ENCODE data around the gene MYRF.

The MYRF gene

DNA sequence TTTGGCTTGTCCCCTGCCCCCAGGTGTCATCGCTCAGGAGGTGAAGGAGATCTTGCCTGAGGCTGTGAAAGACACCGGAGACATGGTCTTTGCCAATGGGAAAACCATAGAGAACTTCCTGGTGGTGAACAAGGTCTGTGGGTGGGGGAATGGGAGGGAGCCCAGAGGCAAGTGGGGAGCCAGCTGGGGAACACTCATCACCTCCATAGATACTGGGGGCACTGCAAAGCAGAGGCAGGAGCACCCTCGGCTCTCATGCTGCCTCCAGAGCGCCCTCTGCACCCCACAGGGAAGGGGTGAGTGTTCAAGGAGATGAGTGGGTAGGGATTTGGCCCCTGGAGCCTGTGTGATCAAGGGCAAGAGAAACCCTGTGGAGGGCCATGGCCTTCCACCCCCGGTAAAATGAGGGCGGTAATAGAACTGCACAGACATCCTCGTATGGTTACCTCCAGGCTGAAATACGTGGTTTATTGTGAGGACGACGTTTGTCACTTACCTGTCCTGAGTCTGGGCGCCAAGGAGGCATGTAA lies 26.0 kb downstream of the MYRF start:
- DNase-seq: no peak

DNA sequence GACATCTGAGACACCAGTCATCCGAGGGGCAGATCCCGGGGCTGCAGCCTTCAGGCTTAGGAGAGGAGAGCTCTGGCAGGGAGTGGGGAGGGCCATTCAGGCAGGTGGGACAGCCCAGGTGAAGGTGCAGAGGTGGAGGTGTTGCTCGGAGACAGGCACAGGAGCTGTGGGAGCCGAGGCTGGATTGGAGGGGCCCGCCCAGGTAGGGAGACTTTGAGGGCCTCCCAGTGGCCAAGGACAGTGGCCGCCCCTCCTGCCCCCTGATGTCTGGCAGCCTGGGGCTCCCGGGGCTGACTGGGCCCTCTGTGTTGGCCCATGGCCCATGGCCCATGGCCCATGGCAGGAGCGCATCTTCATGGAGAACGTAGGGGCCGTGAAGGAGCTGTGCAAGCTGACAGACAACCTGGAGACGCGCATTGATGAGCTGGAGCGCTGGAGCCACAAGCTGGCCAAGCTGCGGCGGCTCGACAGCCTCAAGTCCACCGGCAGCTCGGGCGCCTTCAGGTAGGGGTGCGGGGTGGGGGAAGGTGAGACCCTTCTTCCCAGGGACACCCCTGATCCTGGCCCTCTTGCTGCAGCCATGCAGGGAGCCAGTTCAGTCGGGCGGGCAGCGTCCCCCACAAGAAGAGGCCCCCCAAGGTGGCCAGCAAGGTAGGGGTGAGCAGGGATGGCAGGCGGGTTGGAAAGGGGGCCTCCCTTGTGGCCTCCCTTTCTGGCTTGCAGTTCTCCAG lies 26.6 kb downstream of the MYRF start:
- DNase-seq: no peak

DNA sequence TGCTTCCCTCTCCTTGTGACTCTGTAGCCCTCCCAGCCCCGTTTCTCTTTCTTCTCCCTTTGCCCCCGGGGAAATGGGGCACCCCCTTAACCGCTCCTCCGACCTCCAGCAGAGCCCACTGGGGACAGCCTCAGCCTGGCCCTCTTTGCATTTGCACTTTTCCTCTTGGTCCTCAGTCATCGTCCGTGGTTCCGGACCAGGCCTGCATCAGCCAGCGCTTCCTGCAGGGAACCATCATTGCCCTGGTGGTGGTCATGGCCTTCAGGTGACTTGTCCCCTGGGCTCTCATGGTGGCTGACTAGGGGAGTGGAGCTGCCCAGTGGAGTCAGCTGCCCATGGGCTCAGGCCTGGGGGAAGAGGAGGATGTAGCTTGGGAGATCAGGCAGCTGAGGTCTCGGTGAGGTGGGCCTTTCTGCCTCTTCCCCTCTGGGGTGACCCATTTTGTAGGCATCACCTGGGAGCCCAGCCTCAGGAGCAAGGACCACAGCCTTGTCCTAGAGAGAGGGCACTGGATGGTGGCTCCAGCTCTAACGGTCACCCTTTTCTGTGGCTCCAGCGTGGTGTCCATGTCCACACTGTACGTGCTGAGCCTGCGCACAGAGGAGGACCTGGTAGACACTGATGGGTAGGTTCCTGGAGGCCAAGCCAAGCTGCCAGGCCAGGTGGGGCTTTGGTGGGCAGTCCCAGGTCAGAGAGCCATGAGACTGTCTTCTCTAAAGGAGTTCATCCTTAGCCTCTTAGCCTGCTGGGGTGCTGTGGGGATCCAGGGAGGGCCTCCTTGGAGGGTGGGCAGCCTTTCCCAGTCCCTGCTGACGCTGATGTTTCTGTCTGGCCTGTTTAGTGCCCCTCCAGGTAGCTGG lies 27.5 kb downstream of the MYRF start:
- DNase-seq: no peak

DNA sequence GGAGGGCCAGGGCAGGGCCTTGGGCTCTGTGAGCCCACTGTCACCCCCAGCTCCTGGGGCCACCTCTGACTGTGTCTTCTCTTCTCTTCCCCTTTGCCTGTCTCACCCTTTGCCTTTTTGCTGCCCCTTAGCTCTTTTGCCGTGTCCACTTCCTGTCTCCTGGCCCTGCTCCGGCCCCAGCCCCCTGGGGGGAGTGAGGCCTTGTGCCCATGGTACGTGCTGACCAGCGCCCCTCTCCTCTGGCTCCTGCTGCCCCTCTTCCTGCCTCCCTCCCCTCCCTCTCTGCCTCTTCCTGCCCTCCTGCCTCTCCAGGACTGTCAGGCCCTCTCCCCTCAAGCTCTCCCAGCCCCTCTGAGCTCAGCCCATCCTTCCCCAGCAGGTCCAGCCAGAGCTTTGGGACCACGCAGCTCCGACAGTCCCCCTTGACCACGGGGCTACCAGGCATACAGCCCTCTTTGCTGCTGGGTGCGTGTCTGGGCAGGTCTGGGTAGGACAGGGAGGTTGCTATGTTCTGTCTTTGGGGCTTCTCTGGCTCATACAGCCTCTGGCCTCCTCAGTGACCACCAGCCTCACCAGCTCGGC lies 28.2 kb downstream of the MYRF start:
- no peak for DNase-seq

DNA sequence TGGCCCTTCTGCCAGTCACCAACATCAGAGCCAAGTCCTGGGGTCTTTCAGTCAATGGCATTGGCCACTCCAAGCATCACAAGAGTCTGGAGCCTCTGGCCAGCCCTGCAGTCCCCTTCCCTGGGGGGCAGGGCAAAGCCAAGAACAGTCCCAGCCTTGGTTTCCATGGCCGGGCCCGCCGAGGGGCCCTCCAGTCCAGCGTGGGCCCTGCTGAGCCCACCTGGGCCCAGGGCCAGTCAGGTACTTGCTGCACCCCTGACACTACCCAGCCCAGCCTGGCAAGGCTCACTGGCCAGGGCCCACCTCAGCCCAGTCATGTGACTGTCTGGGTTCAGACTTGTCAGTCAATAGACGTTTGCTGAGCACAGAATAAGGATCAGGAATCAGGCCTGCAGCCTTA lies 29.1 kb downstream of the MYRF start:
- DNase-seq: no peak

DNA sequence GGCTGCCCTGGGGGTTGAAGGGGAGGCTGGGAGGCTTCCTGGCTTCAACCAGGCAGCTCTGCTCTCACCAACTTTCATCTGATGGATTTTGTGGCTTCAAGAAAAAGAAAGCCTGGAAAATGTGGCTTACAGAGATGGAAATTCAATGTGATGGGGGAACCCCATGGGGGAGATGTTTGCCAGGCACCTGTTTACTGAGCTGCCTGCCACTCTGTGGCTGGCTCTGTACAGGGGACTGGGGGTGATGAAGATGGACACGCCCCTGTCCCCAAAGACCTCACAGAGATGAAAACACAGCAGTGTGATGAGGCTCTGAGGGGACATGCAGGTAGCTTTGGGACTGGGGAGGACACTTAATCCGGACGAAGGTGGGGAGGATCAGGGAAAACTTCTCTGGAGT lies 29.9 kb downstream of the MYRF start:
- no peak for DNase-seq

DNA sequence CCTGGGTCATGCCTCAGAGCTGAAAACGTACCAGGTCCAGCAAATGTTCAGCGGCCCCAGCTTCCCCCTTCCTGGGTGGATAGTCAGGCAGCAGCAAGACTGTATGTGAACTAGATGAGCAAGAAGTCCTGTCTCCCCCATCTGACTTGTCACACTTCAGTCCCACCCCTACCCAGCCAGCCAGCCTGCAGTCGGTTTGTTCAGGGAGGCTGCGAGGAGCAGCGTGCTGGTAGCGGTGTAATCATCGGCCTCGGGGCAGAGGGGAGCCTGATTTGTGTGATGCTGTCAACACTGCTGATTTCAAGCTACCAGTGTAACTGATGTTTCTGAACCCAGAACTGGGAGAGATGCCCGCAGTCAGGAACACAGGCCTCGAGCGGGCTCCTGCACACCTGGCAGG lies 30.4 kb downstream of the MYRF start:
- DNase-seq: no peak

DNA sequence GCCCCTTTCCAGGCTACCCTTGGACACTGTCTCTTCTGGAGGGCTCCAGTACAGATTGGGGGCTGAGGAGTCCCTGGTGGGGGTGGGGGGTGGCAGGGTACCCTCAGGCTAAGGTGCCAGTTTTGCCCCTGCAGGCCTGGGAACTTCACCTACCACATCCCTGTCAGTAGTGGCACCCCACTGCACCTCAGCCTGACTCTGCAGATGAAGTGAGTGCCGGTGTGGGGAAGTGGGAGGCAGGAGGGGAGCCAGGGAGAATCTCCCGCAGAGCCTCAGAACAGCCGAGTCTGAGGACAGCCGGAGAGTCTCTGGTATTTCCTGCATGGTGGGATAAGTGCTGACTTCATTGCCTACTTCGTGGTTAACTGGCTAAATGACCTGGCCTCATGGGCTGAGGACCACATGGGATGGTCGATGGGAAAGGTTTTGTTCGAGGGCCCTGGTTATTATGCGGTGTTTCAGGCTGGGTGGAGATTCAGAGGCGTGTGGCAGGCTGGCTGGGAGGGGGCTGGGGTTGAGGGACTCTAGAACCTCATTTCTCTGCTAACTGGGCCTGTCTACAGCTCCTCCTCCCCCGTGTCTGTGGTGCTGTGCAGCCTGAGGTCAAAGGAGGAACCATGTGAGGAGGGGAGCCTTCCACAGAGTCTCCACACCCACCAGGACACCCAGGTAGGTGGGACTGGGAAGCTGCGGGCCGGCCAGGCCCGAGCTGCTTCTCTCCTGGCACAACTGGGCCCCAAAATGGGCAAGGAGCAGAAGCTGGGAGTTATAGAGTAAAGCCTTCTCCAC lies 31.5 kb downstream of the MYRF start:
- peak; percentile 33 for DNase-seq

DNA sequence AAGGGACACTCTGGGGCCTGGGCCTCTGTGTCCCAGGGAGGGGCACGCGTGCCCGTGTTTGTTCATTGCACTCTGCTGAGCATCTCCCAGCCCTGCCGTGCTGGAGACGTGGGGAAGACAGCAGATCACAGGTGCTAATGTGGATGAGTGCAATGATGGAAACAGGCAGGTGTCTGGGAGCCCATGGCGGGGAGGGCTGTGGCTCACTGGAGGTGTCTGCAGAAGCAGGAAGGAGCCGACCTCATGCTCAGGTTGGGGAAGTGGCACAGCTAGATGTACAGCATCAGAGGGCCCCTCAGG lies 32.0 kb downstream of the MYRF start:
- peak; percentile 16 for DNase-seq

DNA sequence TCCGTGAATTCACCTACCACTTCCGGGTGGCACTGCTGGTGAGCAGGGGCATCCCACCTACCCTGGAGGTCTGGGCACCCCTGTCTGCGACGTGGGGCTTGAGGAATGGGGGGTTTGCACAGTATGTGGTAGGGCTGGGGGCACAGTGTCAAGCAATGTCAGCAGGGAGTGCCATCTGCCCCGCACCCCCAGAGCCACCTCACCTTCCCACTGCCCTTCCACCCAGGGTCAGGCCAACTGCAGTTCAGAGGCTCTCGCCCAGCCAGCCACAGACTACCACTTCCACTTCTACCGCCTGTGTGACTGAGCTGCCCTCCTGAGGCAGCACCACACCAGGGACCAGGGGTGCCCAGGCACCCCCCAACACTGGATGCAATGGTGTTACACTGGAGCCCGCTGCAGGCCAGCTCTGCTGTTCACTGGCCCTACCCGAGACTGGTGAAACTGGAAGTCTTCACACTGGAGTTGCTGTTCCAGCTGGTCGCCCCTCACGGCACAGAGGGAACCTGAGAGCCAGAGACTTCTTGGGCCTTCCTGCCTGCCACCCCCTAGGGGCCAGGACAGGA lies 33.5 kb downstream of the MYRF start:
- no peak for DNase-seq

DNA sequence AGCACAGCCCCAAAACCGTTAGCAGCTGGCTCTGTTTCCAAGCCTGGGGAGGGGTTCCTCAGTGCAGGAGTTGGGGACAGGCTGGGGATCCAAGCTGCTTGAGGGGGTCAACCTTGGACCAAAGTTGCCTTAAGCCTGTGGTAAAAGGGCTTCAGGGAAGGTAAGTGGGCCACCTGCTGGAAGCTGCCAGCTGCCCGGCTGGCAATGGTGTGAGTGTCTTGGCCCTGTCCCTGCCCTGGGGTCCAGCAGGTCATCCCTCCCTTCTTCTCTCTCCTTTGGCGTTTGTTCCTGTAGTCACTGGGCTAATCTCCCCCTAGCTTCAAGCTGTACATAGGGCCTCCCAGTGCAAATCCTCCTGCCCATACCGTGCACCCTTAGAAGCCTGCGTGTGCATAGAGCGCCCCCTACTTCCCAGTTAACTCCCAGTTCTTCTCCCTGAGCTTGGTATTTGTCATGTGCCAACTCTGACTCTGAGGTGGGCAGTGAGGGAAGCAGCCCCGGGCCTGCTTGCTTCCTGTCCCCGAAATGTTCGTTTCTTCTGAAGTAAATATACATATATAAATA lies 35.6 kb downstream of the MYRF start:
- DNase-seq: no peak

DNA sequence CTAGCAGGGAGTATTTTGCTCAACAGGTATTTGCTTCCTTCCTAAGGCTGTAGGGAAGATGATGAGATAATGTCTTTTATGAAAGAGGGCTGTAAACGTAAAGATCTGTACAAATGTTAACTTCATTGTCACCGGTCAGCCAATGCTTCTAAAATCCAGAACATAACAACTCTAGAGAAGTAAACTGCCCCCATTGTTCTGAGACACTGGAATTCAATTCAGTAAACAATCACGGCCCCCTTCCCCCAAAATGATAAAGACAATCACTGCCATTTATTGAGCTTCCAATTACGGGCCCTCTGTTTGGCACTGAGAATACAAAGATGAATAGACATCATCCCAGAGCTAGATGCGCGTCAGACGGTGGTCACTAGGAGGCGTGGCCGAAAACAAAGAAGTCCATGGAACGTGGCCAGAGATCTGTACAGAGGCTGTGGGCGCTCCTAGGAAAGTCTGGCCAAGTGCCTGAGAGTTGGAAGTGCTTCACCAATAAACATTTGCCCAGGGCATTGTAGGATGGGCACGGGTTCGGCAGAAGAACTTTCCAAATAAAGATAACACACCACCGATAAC lies 39.4 kb downstream of the MYRF start:
- peak; percentile 90 for DNase-seq

DNA sequence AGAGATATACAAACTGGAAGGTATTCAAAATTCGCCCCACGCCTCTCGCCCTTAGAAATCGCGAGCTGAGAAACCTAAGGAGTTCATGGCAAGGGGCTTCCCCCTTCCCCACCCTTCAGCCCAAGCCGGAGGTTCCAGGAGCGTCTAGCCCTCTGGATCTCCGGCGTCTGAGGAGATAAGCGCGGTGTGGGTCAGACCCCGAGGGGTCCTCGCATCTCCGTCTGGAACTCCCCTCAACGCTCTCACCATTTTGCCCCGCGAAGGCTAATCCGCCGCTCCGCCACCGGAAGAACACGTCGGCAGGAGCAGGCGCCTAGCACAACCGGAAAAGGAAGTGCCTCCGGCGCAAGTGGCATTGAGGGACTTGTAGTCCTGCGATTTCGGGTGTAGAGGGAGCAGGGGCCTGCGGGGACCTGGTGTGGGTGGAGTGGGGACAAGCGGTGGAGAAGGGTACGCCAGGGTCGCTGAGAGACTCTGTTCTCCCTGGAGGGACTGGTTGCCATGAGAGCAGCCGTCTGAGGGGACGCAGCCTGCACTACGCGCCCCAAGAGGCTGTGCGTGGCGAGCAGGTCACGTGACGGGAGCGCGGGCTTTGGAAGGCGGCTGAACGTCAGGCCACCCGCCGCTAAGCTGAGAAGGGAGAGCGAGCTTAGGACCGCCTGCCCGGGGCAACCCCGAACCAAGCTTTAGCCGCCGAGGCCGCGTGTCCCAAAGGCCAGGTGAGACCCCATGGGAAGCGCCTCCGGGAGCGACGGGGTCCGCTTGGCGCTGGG lies 40.1 kb downstream of the MYRF start, which contains the start of the genes FEN1 and TMEM258:
Gene FEN1 (plus strand): TSS at position 602 of the 773 bp plus-strand sequence. CDS start 2,451 bp downstream, outside the sequence.
Gene TMEM258 (minus strand): TSS at position 290 of the 773 bp plus-strand sequence. CDS start 41 bp downstream, at position 249.
- peak; percentile 95 for DNase-seq

DNA sequence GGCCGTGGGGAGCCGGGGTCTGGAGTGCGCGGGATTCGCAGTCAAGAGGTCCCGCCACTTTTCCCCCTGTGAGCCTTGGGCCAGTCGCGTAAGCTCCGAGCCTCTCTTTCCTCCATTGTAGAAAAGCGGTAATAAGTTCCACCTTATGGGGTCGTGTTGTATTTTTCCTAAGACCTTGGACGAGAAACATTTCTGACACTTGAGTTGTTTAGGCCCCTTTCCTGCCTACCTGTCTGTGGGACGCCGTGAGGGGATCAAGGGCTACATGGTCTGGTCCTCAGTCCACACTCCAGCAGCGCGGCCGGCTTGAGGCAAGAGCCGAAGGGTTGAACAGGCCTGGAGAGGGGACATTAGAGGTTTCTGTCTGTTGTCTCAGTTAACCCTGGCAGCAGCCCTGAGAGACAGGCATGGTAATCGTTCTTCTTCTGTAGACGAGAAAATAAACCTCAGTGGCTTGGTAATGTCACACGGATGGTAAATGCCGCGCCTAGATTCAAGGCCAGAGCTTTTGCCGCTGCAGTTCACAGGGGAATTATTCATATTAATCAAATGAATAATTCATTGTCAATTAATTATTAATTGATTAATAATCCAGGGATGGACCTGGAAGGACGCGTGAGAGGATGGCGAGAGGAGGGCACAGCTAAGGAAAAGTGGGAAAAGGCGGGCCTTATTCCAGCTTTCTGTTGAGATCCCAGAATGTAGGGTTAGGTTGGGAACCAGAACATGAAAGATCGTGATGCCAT lies 40.8 kb downstream of the MYRF start:
- no peak for DNase-seq

DNA sequence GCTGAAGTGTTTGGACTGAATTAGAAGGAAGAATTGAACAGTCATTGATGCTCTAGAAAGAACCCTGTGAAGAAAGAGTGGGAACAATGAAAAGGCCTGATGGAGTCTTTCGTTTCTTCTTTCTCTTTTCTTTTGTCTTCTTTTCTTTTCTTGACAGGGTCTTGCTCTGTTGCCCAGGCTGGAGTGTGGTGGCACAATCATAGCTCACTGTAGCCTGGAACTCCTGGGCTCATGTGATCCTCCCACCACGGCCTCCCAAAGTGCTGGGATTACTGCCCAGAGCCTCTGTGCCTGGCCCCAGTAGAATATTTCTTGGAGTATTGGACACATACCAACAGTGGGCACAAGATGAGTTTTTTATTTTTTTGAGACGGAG lies 41.4 kb downstream of the MYRF start:
- no peak for DNase-seq

DNA sequence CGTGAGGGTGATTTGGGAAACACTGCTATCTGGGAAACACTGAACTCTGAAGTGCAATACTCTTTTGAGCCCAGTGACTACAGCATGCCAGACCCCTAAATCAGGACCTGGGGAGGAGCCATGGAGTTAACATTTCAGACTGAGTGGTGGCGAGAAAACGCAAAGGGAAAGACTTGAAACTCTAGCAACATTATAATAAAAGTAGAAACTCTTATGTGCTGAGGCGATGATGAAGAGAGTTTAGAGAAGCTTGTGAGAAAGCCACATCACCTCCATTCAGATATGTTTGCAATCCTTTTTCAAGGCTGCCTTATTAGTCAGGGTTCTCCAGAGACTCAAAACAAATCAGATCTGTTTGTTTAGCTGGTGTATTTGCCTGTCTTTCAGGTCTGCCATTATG lies 42.1 kb downstream of the MYRF start:
- no peak for DNase-seq

DNA sequence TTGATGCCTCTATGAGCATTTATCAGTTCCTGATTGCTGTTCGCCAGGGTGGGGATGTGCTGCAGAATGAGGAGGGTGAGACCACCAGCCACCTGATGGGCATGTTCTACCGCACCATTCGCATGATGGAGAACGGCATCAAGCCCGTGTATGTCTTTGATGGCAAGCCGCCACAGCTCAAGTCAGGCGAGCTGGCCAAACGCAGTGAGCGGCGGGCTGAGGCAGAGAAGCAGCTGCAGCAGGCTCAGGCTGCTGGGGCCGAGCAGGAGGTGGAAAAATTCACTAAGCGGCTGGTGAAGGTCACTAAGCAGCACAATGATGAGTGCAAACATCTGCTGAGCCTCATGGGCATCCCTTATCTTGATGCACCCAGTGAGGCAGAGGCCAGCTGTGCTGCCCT lies 43.0 kb downstream of the MYRF start:
- DNase-seq: no peak

DNA sequence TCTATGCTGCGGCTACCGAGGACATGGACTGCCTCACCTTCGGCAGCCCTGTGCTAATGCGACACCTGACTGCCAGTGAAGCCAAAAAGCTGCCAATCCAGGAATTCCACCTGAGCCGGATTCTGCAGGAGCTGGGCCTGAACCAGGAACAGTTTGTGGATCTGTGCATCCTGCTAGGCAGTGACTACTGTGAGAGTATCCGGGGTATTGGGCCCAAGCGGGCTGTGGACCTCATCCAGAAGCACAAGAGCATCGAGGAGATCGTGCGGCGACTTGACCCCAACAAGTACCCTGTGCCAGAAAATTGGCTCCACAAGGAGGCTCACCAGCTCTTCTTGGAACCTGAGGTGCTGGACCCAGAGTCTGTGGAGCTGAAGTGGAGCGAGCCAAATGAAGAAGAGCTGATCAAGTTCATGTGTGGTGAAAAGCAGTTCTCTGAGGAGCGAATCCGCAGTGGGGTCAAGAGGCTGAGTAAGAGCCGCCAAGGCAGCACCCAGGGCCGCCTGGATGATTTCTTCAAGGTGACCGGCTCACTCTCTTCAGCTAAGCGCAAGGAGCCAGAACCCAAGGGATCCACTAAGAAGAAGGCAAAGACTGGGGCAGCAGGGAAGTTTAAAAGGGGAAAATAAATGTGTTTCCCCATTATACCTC lies 43.6 kb downstream of the MYRF start:
- DNase-seq: no peak

DNA sequence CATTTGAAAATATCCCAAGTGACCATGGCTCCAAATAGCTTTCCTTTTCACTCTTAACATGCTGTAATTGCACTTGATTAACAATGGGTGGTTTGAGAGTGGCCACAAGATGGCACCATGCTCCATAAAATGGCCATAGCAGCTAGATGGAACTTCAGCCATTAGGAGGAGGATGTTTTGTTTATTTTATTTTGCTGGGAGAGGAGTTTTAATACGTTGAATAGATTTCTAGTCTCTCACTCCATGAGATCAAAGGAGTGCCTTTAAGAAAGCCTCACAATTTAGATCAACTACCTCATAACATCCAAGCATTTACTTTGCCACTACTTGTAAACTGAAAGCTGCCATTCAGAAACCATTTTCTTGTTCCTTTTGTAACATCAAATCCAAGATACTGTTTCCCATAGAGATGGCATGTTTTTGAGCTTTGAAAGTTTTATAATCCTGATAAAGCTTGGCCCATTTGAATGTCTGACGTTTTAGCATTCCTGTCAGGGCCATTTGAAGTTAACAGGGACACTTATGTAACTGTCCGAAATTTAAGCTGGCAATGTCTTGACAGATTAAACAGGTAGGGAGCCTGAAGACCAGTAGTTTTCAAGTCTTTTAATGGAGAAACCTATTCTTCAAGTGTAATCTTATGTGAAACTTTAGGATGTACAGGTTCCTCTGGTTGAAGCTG lies 45.0 kb downstream of the MYRF start:
- DNase-seq: peak; percentile 84
